ENCODE measurements around the gene DDIT4L.
"Not testable (repeated sequence)": the region's sequence is repeated elsewhere in the genome, so short reads cannot be mapped to it uniquely, and the experiment has no call there.

DDIT4L gene, protein sequence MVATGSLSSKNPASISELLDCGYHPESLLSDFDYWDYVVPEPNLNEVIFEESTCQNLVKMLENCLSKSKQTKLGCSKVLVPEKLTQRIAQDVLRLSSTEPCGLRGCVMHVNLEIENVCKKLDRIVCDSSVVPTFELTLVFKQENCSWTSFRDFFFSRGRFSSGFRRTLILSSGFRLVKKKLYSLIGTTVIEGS

GRCh38 chr4:100189820-100190642 lies at the start of gene DDIT4L:
DDIT4L (minus strand) TSS chr4:100190468; CDS start chr4:100189983, 485 bp downstream.
- DNase-seq: no peak

- DNase-seq: no peak
These were observed 49.7 kb upstream of the DDIT4L start for GRCh38 chr4:100240008-100240407.

- DNase-seq: no peak
These were observed 34.5 kb upstream of the DDIT4L start for GRCh38 chr4:100224721-100225120.

DNA sequence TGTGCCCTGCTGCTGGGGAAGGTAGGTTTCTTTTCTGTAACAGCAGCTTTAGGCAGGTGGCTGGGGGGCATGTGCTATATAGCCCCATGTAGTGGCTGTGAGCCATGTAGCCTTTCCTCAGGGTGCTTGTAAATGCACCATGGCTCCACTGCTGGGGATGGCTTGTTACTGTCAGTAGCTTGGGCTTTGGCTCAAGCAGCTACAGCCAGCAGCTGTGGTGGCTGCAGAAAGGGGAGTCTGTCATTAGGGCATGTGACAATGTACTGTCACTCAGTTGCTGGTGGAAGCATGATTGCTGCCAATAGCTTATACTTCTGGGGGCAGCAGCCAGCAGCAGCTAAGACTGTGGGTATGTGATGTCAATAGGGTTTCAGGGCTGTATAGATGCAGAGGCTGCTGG lies 33.9 kb upstream of the DDIT4L start:
- no peak for DNase-seq

- DNase-seq: peak; percentile 8
These were observed 18.7 kb upstream of the DDIT4L start for GRCh38 chr4:100208964-100209363.

GRCh38 chr4:100208459-100208858 lies 18.2 kb upstream of the DDIT4L start:
- DNase-seq: no peak

DNA sequence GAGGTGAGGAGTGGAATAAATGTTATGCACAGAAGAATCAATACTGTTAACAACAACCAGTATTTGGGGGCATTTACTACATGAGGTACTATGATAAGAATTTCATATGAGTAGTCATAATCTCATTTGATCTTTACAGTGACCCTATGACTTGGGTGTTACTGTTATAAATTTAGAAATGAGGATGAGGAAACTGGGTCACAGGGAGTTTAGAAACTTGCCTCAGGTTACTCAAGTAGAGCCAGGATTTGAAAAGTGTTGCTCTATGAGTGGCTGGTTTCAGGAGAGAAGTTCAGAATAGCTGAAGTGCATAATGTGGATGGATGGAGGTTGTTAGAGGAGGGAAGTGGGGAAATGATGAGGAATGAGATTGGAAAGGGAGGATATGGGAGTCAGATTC lies 16.6 kb upstream of the DDIT4L start:
- no peak for DNase-seq

- DNase-seq: no peak
These were observed 7.8 kb upstream of the DDIT4L start for GRCh38 chr4:100198061-100198460.

- not testable (repeated sequence) for DNase-seq
These were observed 6.3 kb upstream of the DDIT4L start for GRCh38 chr4:100196388-100197071.

DNA sequence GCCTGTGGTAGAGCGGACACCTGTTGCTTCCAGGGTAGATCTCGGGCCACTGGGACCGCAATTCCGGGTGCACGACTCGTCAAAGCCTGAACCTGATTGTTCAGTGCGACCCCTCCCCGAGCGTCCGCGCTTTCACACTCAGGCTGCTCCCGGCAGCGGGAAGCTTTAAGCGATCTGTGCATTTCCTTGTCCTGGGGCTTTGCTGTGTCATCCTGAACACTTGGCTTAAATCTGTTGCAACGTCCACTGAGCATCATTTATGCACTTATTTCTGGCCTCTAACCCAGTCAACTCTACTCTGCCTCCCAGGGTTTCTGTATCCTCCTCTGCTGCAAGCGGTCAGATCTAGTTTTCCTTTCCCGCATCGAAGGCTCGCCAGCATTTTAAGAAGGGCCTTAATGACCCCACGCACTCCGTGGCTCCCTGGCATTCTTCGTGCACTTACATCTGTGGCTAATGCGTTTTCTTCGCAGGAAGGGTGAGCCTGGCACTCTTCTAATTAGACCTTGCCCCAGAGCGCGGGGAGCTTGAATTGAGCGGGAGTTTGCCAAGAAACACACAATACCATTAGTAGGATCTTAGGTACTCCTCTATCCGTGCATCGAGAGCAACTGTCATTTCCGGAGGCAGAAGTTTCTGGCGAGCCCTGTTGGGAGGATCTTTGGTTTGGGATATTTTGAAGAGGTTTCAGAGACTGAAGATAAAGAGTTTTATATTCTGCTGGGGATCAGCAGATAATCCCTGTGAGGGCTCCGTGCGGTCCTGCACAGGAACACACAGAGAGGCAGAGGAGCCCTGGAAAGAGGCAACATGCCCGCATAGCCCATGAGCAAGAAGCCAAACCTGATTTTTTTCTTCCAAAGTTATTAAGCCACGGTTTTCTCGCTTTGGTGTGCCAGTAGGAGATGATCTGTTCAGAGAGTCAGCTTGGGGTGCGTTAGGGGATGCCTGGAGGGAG lies 654 bp upstream of the DDIT4L start:
- no peak for DNase-seq

- no peak for DNase-seq
These were observed 1.4 kb downstream of the DDIT4L start for GRCh38 chr4:100188829-100189228.

GRCh38 chr4:100187781-100188180 lies 2.5 kb downstream of the DDIT4L start:
- DNase-seq: no peak

DNA sequence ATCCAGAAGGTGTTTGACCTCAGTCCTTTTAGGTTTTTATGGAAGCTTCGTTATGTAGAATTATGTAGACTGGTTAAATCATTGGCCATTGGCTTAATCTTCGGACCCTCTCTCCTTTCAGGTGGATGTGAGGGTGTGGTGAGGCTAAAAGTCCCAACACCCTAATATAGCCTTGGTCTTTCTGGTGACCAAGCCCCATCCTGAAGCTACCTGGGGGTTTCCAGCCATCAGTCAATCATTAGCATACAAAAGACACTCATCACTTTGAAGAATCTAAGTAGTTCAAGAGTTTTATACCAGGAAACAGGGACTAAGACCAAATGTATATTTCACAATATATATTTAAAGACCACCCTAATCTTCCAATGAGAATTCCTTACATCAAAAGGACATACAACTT lies 5.5 kb downstream of the DDIT4L start:
- DNase-seq: no peak

- no peak for DNase-seq
These were observed 12.4 kb downstream of the DDIT4L start for GRCh38 chr4:100177855-100178254.

DNA sequence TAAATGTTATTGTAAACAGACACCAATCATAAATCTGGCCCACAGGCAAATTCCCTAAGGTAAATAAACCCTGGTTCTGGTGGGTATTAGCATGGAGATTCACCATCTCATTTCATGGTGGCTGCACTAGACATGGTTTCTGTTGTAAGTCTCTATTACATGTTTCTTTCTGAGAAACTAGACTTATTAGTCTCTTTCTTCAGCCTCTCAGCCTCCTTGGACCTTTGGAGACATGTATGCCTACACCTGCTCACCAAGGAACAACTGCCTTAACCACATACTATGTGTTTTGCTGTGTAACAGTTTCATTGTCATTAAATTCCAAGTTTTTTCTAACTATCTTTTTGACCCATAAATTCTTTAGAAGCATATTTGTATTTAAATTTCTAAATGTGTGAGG lies 13.1 kb downstream of the DDIT4L start:
- DNase-seq: no peak

DNA sequence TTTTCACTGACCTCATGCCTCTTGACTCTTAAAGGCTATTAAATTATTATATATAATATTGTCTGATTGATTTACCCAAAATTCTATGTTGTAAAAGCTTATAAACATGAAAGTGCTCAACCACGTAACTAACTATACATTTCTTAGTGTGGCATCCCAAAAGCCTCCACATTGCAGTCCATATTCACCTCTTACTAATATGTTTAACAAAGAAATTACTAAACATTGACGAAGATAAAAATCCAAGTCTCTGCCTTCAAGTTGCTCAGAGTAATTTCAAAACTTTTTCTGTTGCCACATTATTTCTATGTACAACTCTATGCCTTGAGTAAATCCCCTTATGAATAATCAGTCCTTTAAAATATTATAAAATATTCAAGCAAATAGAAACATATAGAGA lies 14.4 kb downstream of the DDIT4L start:
- no peak for DNase-seq

DNA sequence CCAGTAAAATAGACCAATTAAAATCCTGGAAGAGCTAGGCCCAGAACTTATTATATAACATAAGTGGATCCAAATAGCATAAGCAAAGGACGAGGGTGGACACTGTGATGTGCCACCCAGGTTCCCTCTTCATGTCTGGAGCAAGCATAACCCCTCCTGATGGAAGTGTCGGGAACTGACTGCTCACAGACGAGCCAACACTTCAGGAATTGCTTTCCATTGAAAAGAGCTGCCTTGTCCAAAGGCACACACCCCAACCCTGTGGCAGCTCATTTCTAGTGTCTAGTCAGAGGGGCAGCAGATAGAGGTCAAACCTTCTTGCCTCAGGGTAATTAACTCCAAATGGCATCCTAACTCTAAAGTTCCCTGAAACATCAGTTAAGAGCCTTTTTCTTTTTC lies 15.3 kb downstream of the DDIT4L start:
- no peak for DNase-seq

- no peak for DNase-seq
These were observed 19.3 kb downstream of the DDIT4L start for GRCh38 chr4:100170986-100171385.

- DNase-seq: peak; percentile 25
These were observed 20.5 kb downstream of the DDIT4L start for GRCh38 chr4:100169491-100170485.

- no peak for DNase-seq
These were observed 21.7 kb downstream of the DDIT4L start for GRCh38 chr4:100168521-100168920.

GRCh38 chr4:100166297-100167039 lies 23.8 kb downstream of the DDIT4L start:
- no peak for DNase-seq

Data from kidney glomerular epithelial cell (primary cell).